Upper lobe of left lung (tissue), 6 donors: Measurements from ENCODE around the gene MAPKBP1. TPM values are rescaled to one million over a fixed set of nuclear protein-coding genes. Genes with fewer than 3 reads are reported as not detected.

ENCODE experiments used
- ATAC-seq, 2 donors: fragments of 200-7000 bp; cut with Tn5 transposase; one replicate each; pipeline ENCODE4 v1.9.1; 2022; ENCODE audit warnings: mild to moderate bottlenecking in 2 of 2, moderate library complexity in 2 of 2; ENCODE audit not compliant: low FRiP score in 2 of 2
- DNase-seq, 2 donors: peaks; one replicate each; pipeline ENCODE4 v3.0.0-alpha.2; 2019 to 2020
- H3K27ac ChIP-seq, 4 donors: fragments of 200-600 bp; sonication (generic); one replicate each; pipeline ENCODE4 v1.5.1; 2016 to 2019
- H3K27me3 ChIP-seq, 4 donors: fragments of 200-600 bp; sonication (generic); one replicate each; pipeline ENCODE4 v1.5.1; 2017 to 2019
- H3K36me3 ChIP-seq, 4 donors: fragments of 200-600 bp; sonication (generic); one replicate each; pipeline ENCODE4 v1.5.1; 2016 to 2019
- H3K4me1 ChIP-seq, 4 donors: fragments of 200-600 bp; sonication (generic); one replicate each; pipeline ENCODE4 v1.5.1; 2018 to 2019
- H3K4me3 ChIP-seq, 4 donors: fragments of 200-600 bp; sonication (generic); one replicate each; pipeline ENCODE4 v1.5.1; 2017 to 2019; ENCODE audit warnings: mild to moderate bottlenecking in 2 of 4, moderate library complexity in 1 of 4
- H3K9me3 ChIP-seq, 4 donors: fragments of 200-600 bp; sonication (generic); one replicate each; pipeline ENCODE4 v1.5.1; 2018 to 2019
- EP300 ChIP-seq, 4 donors: sonication (generic); formaldehyde crosslinking; IDR thresholded peaks; one replicate each; pipeline ENCODE4 v1.5.1; 2017; ENCODE audit warnings: antibody characterized with exemption in 4 of 4, control low read depth in 2 of 4
- POLR2A ChIP-seq, 4 donors: fragments of 450-650 bp; IDR thresholded peaks; one replicate each; pipeline ENCODE4 v1.5.1; 2016 to 2017; ENCODE audit warnings: antibody characterized with exemption in 4 of 4, mild to moderate bottlenecking in 2 of 4
- POLR2AphosphoS5 ChIP-seq, 2 donors: sonication (generic); formaldehyde crosslinking; IDR thresholded peaks; one replicate each; pipeline ENCODE4 v1.5.1; 2017; ENCODE audit warnings: antibody characterized with exemption in 2 of 2
- WGBS, 2 donors: methylation state at CpG; one replicate each; pipeline ENCODE4 v1.1.5; 2017 to 2018; 5-methylcytosine and 5-hydroxymethylcytosine counted together
- total RNA-seq, 6 donors: library from RNA; depleted of rRNA in 4 of 6; stranded (reverse); fragments of >200 nt in 4 of 6; gene quantifications; one replicate each; pipeline versions ENCODE4 v1.1.0 to v1.2.1, GENCODE V29; 2016 to 2021
- TF ChIP-seq, protein P1 (sequence below), 6 experiments: fragments of 450-650 bp in 4 of 6; fragments of 200-600 bp in 2 of 6; sonication (generic) in 2 of 6; IDR thresholded peaks; one replicate each; pipeline ENCODE4 v1.5.1; 2016 to 2019; ENCODE audit warnings: antibody characterized with exemption in 6 of 6
- donor health status: DM: no; HTN: no; CAD: no; lungs with moderate emphysema.
- donor health status: DM: no; HTN: yes; CAD: no; lungs with severe emphysema.

Gene MAPKBP1
- total RNA-seq, 6 donors from 2014 or later = 12.8 to 83.8 (median 26.8) TPM

DNA sequence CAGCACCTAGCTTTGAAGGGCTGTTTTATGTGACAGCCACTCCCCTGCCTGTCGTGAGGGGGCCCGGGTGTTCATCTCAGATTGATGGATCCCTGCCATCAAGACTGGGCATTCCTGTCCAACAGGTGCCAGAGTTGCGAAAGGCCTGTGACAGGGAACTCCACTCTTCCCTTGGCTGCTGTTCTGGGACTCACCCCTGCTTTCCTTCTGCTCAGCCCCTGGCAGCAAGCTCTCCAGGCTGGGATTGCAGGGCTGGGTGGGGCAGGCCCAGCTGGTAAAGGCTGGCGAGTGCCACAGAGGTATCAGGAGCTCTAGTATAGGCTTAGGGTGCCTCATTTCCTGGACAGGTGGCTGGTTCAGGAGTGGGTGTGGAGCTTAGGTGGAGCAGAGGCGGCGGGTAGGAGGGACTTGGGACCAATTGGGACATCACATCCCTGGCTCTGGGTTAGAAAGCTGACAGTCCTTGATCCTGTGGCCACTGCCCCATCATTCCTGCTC is 64.2 kb downstream of the MAPKBP1 start, which contains the start of gene PLA2G4B:
TSS of gene PLA2G4B (plus strand) at position 448 of the 498 bp plus-strand sequence. CDS start 67 bp downstream, outside the sequence.
- Histone ChIP-seq H3K36me3 (peaks cover 0 to 42% (median 23%) of the 10 kb centered on the region in 4 donors), H3K4me3 (no peak within 1 kb of the TSS), H3K27ac (peak within 1 kb of the TSS; percentile 66 to 87 (median 74)), H3K9me3 (no peaks in the 10 kb centered on the region), H3K27me3 (no peaks in the 10 kb centered on the region), H3K4me1 (peaks cover 0 to 37% (median 17%) of the 10 kb centered on the region in 4 donors)
- peak; percentile 54 to 88 for ATAC-seq
- 70 to 83% methylated on average over 1 to 6 of the region's 6 CpGs for WGBS, 2 donors
- DNase-seq = peak; percentile 82 to 95
- TF ChIP-seq POLR2A (IDR thresholded peaks at IDR 0.05) (no peak), POLR2AphosphoS5 (IDR thresholded peaks at IDR 0.05) (peak; percentile 68 to 73), EP300 (IDR thresholded peaks at IDR 0.05) (peak in 2 of 4 donors; percentile 20 to 86)
- TF ChIP-seq, protein P1, sequence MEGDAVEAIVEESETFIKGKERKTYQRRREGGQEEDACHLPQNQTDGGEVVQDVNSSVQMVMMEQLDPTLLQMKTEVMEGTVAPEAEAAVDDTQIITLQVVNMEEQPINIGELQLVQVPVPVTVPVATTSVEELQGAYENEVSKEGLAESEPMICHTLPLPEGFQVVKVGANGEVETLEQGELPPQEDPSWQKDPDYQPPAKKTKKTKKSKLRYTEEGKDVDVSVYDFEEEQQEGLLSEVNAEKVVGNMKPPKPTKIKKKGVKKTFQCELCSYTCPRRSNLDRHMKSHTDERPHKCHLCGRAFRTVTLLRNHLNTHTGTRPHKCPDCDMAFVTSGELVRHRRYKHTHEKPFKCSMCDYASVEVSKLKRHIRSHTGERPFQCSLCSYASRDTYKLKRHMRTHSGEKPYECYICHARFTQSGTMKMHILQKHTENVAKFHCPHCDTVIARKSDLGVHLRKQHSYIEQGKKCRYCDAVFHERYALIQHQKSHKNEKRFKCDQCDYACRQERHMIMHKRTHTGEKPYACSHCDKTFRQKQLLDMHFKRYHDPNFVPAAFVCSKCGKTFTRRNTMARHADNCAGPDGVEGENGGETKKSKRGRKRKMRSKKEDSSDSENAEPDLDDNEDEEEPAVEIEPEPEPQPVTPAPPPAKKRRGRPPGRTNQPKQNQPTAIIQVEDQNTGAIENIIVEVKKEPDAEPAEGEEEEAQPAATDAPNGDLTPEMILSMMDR (IDR thresholded peaks at IDR 0.05) = peak in 1 of 6 experiments; percentile 19

DNA sequence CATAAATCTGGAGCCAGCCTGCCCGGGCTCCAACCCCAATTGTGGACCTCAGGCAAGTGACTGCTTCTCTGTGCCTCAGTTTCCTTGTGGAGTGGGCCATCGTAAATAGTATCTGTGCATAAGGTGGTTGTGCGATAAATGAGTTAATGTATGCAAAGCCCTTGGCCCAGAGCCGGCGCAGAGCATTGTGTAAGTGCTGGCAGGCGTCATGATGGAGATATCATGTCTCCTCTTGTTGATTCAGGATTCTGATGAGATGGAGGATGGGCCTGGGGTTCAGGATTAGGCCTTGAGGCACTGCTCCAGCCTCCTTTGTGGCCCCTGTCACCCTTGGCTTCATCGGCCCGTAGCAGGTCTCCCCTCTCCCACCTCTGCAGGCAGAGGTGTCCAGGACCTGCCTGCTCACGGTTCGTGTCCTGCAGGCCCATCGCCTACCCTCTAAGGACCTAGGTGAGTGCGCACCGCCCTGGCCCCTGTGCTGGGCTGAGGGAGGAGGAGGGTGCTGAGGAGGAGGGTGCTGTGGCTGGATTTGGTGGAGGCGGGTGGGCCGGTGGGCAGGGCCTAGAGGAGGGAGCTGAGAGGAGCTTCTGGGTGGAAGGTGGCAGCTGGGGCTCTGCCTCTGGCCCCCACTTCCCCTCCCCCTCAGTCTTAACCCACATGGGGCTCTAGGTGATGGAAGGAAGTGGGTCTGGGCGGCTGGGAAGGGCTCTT is 65.7 kb downstream of the MAPKBP1 start:
- Histone ChIP-seq H3K27me3 (no peaks in the 10 kb centered on the region), H3K9me3 (no peaks in the 10 kb centered on the region), H3K27ac (peak overlapping the region in 2 of 4 donors; percentile 38 to 69), H3K4me1 (peaks cover 0 to 37% (median 17%) of the 10 kb centered on the region in 4 donors), H3K4me3 (no peak overlapping the region), H3K36me3 (peaks cover under 1 to 56% (median 35%) of the 10 kb centered on the region in 4 donors)
- ATAC-seq (no peak), DNase-seq (peak in 1 of 2 donors; percentile 57)
- TF ChIP-seq EP300 (IDR thresholded peaks at IDR 0.05) = no peak
- TF ChIP-seq, protein P1 (IDR thresholded peaks at IDR 0.05) = no peak
- TF ChIP-seq POLR2A (IDR thresholded peaks at IDR 0.05) = no peak
- no peak for TF ChIP-seq POLR2AphosphoS5 (IDR thresholded peaks at IDR 0.05)
- 91 to 95% methylated on average over 13 to 15 of the region's 16 CpGs for WGBS, 2 donors

DNA sequence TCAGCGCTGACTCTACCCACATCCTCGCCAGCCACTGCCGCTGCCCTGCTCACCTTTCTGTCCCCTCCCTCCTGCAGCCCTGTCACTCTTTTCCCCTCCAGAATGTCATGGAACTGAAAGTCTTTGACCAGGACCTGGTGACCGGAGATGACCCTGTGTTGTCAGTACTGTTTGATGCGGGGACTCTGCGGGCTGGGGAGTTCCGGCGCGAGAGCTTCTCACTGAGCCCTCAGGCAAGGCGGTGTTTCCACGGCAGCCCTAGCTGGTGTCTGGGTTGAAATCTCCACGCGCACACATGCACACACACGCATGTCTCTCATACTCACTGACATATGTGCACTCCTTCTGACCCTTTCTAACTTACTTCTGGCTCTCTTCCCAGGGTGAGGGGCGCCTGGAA is 66.4 kb downstream of the MAPKBP1 start:
- H3K9me3 ChIP-seq = no peaks in the 10 kb centered on the region
- ATAC-seq (no peak), DNase-seq (peak in 1 of 2 donors; percentile 45)
- H3K4me3 ChIP-seq = no peak overlapping the region
- H3K27me3 ChIP-seq = no peaks in the 10 kb centered on the region
- H3K27ac ChIP-seq = no peak overlapping the region
- peaks cover 0 to 37% (median 17%) of the 10 kb centered on the region in 4 donors for H3K4me1 ChIP-seq
- WGBS, 2 donors = 86 to 94% methylated on average over 15 of the region's 15 CpGs
- H3K36me3 ChIP-seq = peaks cover 4 to 62% (median 38%) of the 10 kb centered on the region in 4 donors
- TF ChIP-seq, protein P1 (IDR thresholded peaks at IDR 0.05) = no peak
- TF ChIP-seq POLR2A (IDR thresholded peaks at IDR 0.05) (no peak), POLR2AphosphoS5 (IDR thresholded peaks at IDR 0.05) (no peak), EP300 (IDR thresholded peaks at IDR 0.05) (no peak)

- DNase-seq = peak in 1 of 2 donors; percentile 56
- TF ChIP-seq POLR2AphosphoS5 (IDR thresholded peaks at IDR 0.05) (no peak), EP300 (IDR thresholded peaks at IDR 0.05) (no peak), POLR2A (IDR thresholded peaks at IDR 0.05) (no peak)
- TF ChIP-seq, protein P1 (IDR thresholded peaks at IDR 0.05) = no peak
- Histone ChIP-seq H3K36me3 (peaks cover 4 to 64% (median 42%) of the 10 kb centered on the region in 4 donors), H3K4me3 (no peak overlapping the region), H3K4me1 (peaks cover 0 to 33% (median 17%) of the 10 kb centered on the region in 4 donors), H3K27me3 (no peaks in the 10 kb centered on the region), H3K27ac (no peak overlapping the region), H3K9me3 (no peaks in the 10 kb centered on the region)
- WGBS, 2 donors = 95 to 100% methylated on average over 2 to 10 of the region's 10 CpGs
- ATAC-seq = no peak
Observed at GRCh38 chr15:41841131-41841530, 66.8 kb downstream of the MAPKBP1 start.
